Measurements from ENCODE around the gene VCAM1. TPM values are rescaled to one million over a fixed set of nuclear protein-coding genes. Genes with fewer than 3 reads are reported as not detected.

VCAM1 gene
- total RNA-seq, 1 experiment from 2014 or later, result 0.08 TPM

- in situ Hi-C loops (cut with HindIII; ENCODE audit: low pct_unique_long_range_greater_than_20kb, low sequenced_read_pairs), result no loop called here
- Histone ChIP-seq H3K36me3 (ENCODE audit: control insufficient read depth, insufficient read depth, low read length) (no peaks in the 10 kb centered on the region), H3K27ac (ENCODE audit: low read length) (no peak overlapping the region), H3K4me3 (ENCODE audit: low read depth in 2 of 2, low read length in 2 of 2) (no peak overlapping the region), H3K4me1 (ENCODE audit: control insufficient read depth, insufficient read depth, low read length) (no peaks in the 10 kb centered on the region), H3K27me3 (ENCODE audit: control insufficient read depth, insufficient read depth, low read length) (no peaks in the 10 kb centered on the region), H3K9me3 (ENCODE audit: control insufficient read depth, insufficient read depth, low read depth, low read length) (no peaks in the 10 kb centered on the region)
- ChIA-PET POLR2A (no interaction called here), CTCF (no interaction called here)
- TF ChIP-seq REST (IDR thresholded peaks at IDR 0.05; ENCODE audit: insufficient read depth in 1 of 2, low read depth in 2 of 2, low read length in 1 of 2) (no peak), TCF7L2 (IDR thresholded peaks at IDR 0.05; ENCODE audit: low read depth, low read length) (no peak), POLR2AphosphoS5 (IDR thresholded peaks at IDR 0.05; ENCODE audit: low read depth, low read length) (no peak), CTCF (IDR thresholded peaks at IDR 0.05) (no peak), SIN3A (IDR thresholded peaks at IDR 0.05; ENCODE audit: borderline replicate concordance, insufficient read depth, low read depth, low read length) (no peak)
- intact Hi-C loops (cut with micrococcal nuclease; ENCODE audit: unreplicated experiment), result no loop called here
- ATAC-seq (no peak), DNase-seq (ENCODE audit: low read depth, low spot score) (no peak)
- no TSS peak for BruUV-seq (replicated peaks)
Observed at GRCh38 chr1:100774370-100774769, 54.8 kb downstream of the VCAM1 start.

GRCh38 chr1:100775483-100775882, 55.9 kb downstream of the VCAM1 start:
- Histone ChIP-seq H3K9me3 (ENCODE audit: control insufficient read depth, insufficient read depth, low read depth, low read length) (no peaks in the 10 kb centered on the region), H3K36me3 (ENCODE audit: control insufficient read depth, insufficient read depth, low read length) (no peaks in the 10 kb centered on the region), H3K4me3 (ENCODE audit: low read depth in 2 of 2, low read length in 2 of 2) (no peak overlapping the region), H3K27me3 (ENCODE audit: control insufficient read depth, insufficient read depth, low read length) (no peaks in the 10 kb centered on the region), H3K4me1 (ENCODE audit: control insufficient read depth, insufficient read depth, low read length) (no peaks in the 10 kb centered on the region), H3K27ac (ENCODE audit: low read length) (no peak overlapping the region)
- ATAC-seq, result no peak
- TF ChIP-seq SIN3A (IDR thresholded peaks at IDR 0.05; ENCODE audit: borderline replicate concordance, insufficient read depth, low read depth, low read length) (no peak), CTCF (IDR thresholded peaks at IDR 0.05) (no peak), POLR2AphosphoS5 (IDR thresholded peaks at IDR 0.05; ENCODE audit: low read depth, low read length) (no peak), REST (IDR thresholded peaks at IDR 0.05; ENCODE audit: insufficient read depth in 1 of 2, low read depth in 2 of 2, low read length in 1 of 2) (no peak), TCF7L2 (IDR thresholded peaks at IDR 0.05; ENCODE audit: low read depth, low read length) (no peak)
- no TSS peak for BruUV-seq (replicated peaks)
- intact Hi-C loops (cut with micrococcal nuclease; ENCODE audit: unreplicated experiment), result no loop called here
- ChIA-PET CTCF (no interaction called here), POLR2A (no interaction called here)
- DNase-seq (ENCODE audit: low read depth, low spot score), result no peak
- in situ Hi-C loops (cut with HindIII; ENCODE audit: low pct_unique_long_range_greater_than_20kb, low sequenced_read_pairs), result no loop called here

All from Panc1 (cell line).